Lower leg skin (tissue), 3 donors: ENCODE results near the gene CADM4.

Experiments used
- CTCF ChIP-seq, 3 donors: fragments of 450-650 bp; IDR thresholded peaks; one replicate each; pipeline ENCODE4 v1.5.1; 2016; ENCODE audit warnings: antibody characterized with exemption in 3 of 3, mild to moderate bottlenecking in 3 of 3, moderate library complexity in 2 of 3
- POLR2A ChIP-seq, 2 donors: fragments of 450-650 bp; IDR thresholded peaks; one replicate each; pipeline ENCODE4 v1.6.1; 2016 to 2017; ENCODE audit warnings: antibody characterized with exemption in 2 of 2, mild to moderate bottlenecking in 1 of 2, moderate library complexity in 1 of 2

DNA sequence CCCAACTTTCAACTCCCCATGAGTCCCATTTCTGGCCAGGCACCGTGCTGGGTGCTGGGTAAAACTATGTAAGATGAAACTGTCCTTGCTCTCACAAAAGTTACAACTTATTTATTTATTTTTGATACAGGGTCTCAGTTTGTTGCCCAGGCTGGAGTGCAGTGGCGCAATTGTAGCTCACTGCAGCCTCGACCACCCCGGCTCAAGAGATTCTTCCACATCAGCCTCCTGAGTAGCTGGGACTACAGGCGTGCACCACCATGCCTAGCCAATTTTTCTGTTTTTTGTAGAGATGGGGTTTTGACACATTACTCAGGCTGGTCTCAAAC lies 12.9 kb upstream of the CADM4 start:
- no peak for TF ChIP-seq CTCF (IDR thresholded peaks at IDR 0.05)
- TF ChIP-seq POLR2A (IDR thresholded peaks at IDR 0.05) = no peak
